GM19395 (cell line): ENCODE data around the gene POLD3.
A peak's percentile ranks its signal among the peaks of the same experiment; 100 is the strongest.
"Not testable (repeated sequence)": the region's sequence is repeated elsewhere in the genome, so short reads cannot be mapped to it uniquely, and the experiment has no call there.

Source experiments
- ATAC-seq: cut with Tn5 transposase; IDR thresholded peaks from one replicate; pipeline ENCODE4 v1.9.1; 2021; ENCODE audit warnings: mild to moderate bottlenecking, moderate library complexity; ENCODE audit not compliant: unreplicated experiment

The POLD3 gene

DNA sequence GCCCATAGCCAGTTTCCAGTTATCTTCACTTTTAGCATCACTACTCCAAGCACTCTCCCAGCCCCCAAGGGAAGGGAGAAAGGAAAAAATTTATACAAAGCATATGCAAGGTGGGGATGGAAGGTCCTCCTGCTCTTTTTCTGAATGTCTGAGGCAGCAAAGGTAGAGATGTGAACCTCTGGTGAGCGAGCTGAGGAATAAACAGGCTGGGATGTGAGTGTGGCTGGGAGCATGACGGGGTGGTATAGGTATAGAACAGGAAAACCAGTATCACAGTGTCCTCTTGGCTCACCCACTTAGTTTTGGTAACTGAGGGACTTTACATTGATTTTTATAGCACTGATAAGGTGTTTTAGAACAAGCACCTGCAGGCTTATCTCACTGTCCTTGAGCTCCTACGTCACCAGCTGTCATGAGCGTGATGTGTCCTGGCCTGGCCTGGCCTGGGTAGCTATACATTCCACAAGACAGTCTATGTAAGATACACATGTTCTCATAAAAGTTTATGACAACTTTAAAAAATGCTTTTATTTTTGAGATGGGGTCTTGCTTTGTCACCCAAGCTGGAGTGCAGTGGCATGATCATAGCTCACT lies 10.3 kb upstream of the POLD3 start:
- ATAC-seq, result no peak

- ATAC-seq, result no peak
Measured at GRCh38 chr11:74583024-74583624, 9.3 kb upstream of the POLD3 start.

DNA sequence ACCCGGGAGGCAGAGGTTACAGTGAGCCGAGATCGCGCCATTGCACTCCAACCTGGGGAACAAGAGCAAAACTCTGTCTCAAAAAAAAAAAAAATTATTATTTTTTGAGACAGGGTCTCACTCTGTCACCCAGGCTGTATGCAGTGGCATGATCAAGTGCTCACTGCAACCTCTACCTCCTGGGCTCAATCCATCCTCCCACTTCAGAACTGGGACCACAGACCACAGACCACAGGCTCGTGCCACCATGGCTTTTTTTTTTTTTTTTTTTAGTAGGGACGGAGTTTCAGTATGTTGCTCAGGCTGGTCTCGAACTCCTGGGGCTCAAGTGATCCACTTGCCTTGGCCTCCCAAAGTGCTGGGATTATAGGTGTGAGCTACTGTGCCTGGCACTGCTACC lies 1.9 kb upstream of the POLD3 start:
- not testable (repeated sequence) for ATAC-seq

DNA sequence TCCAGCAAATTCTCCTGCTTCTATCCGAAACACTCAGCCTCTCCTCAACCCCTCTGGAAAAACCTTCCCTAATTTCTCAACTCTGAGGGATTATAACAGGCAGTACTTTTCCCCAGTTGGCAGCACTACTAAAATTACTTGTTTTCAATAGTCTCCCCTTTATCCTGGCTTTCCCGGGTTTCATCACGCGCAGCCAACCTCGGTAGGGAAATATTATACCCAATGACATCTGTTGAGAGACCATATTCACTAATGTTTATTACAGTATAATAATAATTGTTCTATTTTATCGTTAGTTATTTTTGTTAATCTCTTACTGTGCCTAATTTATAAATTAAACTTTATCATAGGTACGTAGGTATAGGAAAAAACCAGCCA lies 330 bp upstream of the POLD3 start:
- peak; percentile 9 for ATAC-seq

GRCh38 chr11:74593463-74593862 lies 1.1 kb downstream of the POLD3 start:
- no peak for ATAC-seq

- ATAC-seq, result no peak
Measured at GRCh38 chr11:74602637-74603556, 10.5 kb downstream of the POLD3 start.

DNA sequence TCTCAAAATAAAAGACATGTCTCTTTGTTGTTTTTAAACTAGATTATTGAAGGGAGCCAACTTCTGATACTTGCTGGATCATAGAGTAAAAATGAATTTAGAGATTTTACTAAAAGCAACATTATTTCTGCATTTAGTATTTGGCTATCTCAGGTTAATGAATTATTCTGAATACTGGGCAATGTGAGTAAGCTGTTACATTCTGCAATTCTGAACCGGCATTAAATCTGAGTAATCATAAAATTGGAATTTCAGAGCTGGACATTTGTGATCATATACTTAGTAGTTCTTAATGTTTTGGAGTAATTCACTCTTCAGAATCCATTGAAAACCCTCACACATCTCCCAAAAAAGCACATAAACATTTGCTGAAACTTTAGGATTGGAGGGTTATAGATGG lies 11.5 kb downstream of the POLD3 start:
- no peak for ATAC-seq

DNA sequence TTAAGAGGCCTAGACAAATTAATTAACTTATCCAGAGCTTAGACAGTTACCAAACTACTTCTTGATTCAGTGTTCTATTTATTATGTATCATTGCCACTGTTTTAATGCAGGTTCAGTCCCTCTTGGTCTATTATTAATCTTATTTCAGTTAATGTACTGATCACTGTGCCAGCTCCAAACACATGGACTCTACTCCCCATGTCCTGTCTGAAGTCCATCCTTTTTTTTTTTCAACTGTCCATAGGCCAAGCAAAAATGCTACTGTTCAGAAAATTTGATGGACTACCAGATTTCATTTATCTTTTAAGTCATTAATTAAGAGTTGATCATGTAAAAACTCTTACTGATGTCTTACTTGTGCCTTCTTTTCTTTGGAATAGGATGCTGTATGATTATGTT lies 11.9 kb downstream of the POLD3 start:
- no peak for ATAC-seq

DNA sequence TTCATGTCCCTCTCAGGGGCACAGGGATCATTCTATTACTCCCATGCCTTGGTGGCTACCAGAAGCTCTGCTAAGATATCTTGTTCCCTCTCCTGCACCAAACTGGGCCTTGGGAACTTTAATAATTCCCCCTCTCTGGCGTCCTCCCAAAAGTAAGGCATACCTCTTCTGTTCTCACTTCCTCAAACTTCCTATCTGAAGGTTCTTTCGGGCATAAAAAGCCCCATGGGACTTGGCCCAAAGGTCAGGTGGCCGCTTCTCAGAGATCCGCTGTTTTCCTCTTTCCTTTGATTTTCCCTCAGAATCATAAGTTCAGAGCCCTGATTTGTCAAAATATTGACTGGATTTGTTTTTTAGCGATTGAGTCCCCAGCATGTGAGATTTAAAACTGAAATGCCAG lies 13.0 kb downstream of the POLD3 start:
- ATAC-seq, result no peak

DNA sequence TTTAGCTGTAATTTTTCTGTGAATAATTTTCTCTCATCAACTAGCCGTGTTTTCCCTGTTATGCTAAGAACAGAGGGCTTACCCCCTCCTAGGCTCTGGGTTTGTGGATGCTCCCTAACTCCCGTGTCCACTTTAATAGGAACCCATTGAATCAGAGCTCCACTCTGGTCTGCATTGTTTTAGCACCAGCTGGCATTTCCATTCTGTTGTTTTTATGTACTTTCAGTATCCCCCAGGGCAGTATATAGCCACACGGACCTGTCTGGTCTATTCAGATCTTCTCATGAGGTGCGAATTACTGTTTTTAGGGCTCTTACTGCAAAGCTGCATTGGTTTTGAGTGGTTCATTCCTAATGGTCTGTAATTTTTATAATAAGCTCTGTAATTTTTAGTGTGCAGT lies 16.0 kb downstream of the POLD3 start:
- no peak for ATAC-seq

GRCh38 chr11:74611369-74611861 lies 19.0 kb downstream of the POLD3 start:
- no peak for ATAC-seq

DNA sequence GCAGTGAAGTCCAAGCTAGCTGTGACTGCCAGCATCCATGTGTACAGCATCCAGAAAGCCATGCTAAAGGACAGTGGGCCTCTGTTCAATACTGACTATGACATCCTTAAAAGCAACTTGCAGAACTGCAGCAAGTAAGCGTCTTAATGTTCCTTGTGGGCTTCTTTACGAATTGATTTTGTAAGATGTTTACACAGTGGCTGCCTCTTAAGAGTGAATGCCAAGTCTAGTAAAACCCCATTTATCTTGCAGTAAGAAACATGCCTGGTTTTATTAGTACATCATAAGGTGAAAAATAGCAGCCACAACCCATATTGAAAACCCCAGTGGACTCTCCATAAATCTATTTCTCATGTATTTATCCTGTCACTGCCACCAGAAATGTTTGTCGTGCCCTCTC lies 20.5 kb downstream of the POLD3 start:
- no peak for ATAC-seq

DNA sequence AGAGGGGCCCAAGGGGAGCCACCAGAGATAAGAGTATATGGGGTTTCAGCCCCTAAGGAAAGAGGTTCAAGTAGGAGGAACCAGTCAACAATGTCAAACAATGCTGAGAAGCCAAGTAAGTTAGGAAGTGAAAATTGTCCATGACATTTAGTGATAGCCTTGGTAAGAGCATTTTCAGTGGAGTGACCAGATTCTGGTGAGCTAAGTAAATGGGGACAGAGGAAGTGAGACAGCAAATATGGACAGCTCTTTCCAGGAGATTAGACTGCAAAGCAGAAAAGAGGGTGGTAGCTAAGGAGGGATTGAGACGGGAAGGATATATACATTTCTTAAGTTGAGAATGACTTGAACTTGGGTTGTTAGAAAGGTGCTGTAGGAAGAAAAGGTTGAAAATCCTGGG lies 22.9 kb downstream of the POLD3 start:
- no peak for ATAC-seq

DNA sequence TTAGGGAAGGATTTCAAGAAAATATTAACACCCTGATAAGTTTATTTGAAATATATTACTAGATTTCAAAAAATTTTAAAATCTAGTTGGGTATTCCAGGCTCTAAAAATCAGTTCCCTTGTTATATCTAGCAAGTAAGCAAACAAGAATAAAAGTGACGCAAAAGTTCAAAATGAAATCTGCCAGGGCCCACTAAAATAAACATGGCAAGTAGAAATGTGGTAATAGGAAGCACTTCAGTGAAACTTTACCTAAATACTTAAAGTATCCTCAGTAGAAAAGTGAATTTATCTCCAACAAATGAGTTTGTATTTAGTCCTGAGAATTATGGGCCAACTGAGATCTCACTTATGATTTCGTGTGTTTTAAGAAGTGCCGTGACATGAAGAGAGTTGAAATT lies 23.6 kb downstream of the POLD3 start:
- no peak for ATAC-seq

DNA sequence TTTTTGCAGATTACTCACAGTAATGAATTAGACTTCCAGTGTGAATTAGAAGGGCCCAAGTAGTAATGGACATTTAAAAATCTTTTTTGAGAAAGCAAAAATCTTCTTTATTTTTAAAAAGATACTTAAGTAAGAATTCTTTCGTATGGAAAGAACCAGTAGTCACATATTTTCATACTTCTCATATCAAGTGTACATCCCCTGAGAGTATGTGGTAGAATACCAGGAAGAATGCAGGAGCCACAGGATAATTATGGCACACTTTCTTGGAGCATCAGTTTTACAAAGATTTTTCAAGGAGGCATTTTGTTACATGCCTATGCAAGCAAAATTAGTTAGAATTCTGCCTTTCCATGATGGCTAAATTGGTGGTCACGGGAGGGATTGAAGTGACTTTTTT lies 28.1 kb downstream of the POLD3 start:
- ATAC-seq, result no peak

DNA sequence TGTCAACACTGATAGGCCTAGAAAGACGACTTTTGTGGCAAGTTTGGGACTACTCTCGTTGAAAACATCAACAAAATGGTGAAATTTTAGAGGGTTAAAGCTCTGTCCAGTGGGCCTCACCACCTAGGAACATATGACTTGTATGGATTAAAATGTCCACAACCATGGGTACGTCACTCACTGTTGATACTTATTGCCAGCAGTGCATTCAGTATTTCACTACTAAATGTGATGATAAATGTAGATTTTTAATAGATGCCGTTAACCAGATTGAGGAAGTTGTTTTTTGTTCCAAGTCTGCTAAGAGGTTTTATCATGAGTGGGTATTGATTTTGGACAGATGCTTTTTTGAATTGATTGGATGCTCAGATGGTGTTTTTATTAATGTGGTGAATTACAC lies 33.7 kb downstream of the POLD3 start:
- no peak for ATAC-seq

DNA sequence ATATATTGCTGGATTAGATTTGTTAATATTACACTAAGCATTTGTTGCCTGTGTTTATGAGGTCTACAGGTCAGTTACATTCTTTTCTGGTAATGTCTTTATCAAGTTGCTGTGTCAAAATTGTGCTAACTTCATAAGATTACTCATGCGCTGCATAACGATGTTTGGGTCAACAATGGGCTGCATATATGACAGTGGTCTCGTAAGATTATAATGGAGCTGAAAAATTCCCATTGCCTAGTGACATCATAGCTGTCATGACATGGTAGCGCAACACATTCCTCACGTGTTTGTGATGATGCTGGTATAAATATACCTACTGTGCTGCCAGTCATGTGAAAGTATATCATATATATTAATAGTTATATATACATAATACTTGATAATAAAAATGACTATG lies 34.2 kb downstream of the POLD3 start:
- ATAC-seq, result no peak

- no peak for ATAC-seq
Measured at GRCh38 chr11:74627381-74627780, 35.0 kb downstream of the POLD3 start.

DNA sequence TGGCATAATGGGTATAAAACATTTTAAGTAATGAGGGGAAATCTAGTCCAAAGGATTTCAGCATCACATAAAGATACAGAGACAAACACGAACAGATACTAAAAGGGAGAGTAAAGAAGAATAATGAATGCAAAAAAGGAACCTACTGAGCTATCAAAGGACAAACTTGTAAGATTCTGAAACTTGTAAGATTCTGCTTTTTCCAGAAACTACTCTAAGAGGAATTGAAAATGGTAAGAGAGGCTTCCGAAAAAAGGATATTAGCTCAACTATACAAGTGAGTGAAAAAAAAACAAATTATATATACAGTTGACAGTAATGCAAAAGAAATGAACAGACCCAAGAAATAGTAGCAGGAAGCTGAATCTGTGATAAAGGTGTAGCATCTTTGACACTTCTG lies 37.7 kb downstream of the POLD3 start:
- ATAC-seq, result no peak

GRCh38 chr11:74633406-74634393 lies 41.3 kb downstream of the POLD3 start:
- no peak for ATAC-seq

DNA sequence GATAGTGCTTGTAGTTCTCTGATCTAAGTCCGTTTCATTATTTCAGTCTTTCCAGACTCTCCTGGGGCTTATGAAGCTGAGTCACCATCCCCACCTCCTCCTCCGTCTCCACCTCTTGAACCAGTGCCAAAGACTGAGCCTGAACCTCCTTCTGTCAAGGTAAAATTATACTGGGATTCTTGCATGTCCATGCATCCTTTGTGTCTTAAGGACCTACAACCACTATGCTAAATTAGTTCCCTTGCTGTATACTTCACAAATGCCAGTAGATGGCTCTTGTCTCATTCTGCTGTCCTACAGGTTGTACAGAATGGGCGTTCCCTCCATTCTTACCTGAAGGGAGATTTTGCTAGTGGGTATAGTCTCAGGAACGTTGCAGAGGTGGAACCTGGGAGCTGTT lies 42.2 kb downstream of the POLD3 start:
- ATAC-seq, result no peak
